HG02840 (cell line): ENCODE results near the gene CLEC1B.
"Not testable (repeated sequence)": the region's sequence is repeated elsewhere in the genome, so short reads cannot be mapped to it uniquely, and the experiment has no call there.

Experiments
- ATAC-seq: cut with Tn5 transposase; IDR thresholded peaks from one replicate; pipeline ENCODE4 v1.9.1; 2021; ENCODE audit warnings: mild to moderate bottlenecking, moderate library complexity, moderate number of reproducible peaks; ENCODE audit not compliant: unreplicated experiment, low FRiP score

The CLEC1B gene

DNA sequence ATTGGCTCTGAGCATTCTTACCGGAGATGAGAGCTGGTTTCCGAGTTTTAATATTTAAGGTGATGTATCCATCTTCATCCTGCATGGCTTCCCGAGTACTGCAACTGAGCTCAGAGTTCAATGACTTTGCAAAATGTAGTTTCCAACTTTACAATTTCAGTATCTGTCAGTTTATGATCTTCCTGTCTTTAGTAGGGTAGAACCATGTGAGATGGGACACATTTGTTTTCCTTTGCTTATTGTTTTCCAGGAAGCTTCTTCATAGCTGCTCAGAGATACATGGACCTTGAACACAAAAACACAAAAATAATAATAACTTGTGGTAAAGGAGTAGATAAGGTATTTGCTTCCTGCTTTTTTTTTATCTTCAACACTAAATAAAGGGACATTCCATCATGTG is at the start of gene CLEC1B:
TSS of gene CLEC1B (minus strand) at position 106 of the 400 bp plus-strand sequence. CDS start at position 85, 21 bp downstream.
- no peak for ATAC-seq

DNA sequence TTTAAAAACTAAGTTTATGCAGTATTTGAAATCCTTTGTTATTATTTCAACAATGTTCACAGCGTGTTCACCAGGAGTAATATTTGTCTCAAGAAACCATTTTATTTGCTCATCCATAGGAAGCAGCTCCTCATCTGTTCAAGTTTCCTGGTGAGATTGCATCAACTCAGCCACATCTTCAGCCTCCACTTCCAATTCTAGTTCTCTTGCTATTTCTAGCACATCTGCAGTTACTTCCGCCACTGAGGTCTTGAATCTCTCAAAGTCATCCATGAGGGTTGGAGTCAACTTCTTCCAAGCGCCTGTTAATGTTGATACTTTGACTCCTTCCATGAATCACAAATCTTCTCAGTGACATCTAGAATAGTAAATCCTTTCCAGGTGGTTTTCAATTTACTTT is 49.6 kb upstream of the CLEC1B start:
- no peak for ATAC-seq

DNA sequence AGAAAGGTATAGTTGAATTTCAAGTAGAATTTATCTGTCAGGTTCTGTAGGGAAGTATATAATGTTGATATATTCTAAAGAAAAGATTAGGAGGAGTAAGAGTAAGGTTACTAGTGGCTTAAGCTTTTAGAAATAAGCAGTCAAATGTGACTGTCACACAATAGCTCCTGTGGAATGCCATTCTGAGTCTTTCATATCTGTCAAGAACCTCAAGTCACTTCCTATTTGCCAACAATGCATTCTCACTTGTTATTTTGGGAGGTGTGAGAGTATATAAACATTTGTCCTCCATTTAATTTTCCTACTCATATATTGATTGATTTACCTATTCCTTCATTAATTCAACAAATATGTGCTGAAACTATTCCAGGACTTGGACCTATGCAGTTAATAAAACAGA is 43.2 kb upstream of the CLEC1B start:
- ATAC-seq: no peak

DNA sequence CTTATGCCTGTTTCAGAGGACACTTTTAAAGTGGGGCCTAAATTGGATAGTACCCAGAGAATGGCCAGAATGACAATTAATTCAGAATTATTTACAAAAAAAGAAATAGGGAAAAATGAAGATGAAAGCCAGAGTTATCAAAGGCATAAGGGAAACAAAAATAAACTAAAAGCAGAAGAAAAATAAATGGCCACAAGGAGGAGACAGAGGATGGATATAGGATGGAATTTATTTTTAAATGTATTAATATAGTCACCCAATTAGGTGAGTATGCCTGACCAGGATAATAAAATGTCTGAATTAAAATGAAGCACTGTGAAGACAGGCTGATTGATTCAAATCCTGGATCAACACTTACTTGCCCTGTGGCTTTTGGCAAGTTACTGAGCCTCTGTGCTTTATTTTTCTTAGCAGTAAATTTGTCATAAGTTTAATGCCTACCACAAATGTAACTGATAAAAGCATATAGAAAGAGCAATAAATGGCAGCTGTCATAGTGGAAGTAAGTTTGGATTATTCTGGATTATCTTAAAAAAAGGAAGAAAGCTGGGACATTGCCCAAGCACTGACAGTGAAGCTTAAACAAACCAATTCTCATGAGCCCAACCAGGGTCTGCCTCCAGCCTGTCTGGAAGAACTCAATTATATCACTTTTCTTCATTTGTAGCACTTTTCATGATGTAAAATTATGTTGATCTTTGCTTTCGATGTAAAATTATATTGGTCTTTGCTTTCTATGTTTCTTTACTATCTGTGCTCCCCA is 35.0 kb upstream of the CLEC1B start:
- no peak for ATAC-seq

DNA sequence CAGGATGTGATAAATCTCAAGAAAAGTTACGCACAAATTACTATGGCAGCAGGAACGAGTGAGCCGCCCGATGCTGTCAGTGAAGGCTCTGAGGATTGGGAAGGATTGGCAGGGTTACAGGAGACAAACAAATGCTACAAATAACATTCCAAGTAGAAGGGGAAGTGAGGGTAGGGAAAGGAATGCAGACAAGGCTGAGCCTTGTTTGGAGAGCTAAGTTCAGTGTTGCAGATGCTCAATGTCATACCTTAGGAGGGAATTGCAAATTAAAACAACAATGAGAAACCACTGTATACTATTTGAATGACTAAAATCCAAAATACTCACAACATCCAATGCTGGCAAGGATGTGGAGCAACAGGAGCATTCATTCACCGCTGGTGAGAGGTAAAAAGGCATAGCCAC is 32.9 kb upstream of the CLEC1B start:
- ATAC-seq: no peak

DNA sequence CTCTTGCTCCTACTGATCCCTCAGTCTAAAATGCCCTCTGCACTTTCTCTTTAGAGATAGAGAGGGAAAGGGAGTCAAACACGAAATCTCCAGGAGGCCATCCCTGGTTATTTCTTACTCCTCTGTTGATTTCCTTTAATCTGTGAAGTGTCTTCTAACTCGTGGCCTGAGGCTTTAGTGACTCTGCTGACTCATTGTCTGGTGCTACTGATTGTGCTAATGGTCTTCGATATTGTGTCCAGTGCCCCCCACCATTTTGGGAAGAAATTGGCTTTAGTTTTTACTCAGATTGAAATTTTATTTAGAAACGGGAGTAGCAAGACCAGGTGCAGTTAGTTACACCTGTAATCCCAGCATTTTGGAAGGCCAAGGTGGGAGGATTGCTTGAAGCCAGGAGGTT is 32.4 kb upstream of the CLEC1B start:
- no peak for ATAC-seq

DNA sequence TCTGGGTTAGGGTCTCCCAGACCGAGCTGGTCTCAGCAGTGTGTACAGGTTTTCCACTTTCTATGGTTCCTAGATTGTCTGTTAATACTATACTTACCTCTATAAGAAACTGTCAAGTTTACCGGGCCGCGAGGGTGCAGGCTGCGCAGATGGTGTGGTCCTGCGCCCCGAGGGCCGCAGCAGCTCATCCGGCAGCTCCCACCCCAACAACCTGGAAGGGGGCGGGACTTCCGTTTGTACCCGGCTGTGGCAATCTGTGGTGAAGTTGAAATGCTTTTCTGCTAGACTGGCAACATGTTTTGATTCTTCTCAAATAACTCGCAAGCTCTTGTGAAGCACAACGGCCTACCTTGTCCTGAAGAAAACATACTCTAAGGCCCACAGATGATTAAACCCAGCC is 31.5 kb upstream of the CLEC1B start, which contains the start of gene CLEC9A:
TSS of gene CLEC9A (plus strand) at position 237 of the 400 bp plus-strand sequence. CDS start 22,006 bp downstream, outside the sequence.
- no peak for ATAC-seq

DNA sequence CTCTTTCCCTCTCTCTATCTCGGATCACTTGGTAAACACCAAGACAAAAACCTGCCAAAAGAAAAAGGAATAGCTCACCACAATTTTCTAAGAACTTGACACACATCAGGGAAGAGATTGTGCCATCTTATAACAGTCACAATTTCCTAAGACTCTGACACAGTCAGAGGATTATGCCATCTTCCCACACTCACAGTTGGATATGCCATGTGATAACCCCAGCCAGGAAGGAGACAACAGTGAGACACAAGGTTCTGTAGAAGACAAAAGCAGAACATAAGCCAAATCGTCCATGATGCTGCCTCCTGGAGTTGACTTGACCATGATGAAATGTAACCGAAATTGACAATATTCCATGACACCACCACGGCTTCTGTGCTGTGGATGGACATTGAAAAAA is 28.8 kb upstream of the CLEC1B start:
- ATAC-seq: no peak

DNA sequence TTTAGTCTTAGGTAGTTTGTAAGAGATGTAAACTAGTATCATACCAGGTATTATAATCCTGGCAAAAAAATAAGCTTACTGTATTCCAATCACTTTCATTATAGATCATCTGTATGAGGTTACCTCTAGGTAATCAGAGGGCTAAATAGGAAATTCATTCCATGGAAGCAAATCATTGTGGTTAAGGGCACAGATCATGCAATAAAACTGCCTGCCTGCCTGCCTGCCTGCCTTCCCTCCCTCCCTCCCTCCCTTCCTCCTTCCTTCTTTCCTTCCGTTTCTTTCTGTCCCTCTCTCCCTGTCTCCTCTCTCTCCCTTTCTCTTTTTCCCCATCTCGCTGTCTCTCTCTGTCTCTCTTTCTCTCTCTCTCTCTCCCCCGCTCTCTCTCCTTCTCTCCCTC is 28.4 kb upstream of the CLEC1B start:
- ATAC-seq: no peak

DNA sequence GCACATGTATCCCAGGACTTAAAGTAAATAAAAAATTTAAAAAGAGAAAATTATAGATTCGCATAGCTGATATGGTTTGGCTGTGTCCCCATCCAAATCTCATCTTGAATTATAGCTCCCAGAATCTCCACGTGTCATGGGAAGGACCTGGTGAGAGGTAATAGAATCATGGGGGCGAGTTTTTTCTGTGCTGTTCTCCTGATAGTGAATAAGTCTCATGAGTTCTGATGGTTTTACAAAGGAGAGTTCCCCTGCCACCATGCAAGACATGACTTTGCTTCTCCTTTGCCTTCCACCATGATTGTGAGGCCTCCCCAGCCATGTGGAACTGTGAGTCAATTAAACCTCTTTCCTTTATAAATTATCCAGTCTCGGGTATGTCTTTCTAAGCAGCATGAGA is 27.7 kb upstream of the CLEC1B start:
- ATAC-seq: not testable (repeated sequence)

DNA sequence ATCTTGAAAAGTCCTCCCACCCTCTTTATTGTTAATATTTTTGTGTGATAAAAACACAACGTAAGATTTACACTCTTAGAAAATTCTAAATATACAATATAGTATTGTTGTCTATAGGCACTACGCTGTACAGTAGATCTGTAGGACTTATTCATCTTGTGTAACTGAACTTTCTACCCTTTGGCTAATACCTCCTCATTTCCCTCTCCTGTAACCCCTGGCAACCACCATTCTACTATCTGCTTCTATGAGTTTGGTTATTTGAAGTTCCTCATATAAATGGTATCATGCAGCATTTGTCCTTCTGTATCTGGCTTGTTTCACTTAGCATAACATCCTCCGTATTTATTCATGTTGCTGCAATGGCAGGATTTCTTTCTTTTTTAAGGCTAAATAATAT is 26.3 kb upstream of the CLEC1B start:
- ATAC-seq: no peak

DNA sequence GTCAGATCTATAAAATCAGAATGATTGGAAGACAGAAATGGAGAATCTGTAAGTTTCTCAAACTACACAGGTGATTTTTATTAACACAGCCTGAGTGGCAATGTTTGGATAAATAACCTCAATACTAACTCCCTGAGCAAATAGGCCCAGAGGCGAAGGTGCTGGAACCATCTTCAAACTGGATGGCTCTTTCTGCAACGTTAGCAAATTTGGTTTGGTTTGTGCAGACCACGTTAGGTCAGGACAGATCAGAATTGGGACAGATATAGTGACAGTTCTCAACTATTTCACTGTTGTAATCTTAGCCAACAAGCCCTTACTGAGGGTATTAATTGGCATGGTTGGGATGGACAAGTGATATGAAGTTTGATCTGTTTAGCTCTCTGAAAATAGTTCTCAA is 22.4 kb upstream of the CLEC1B start:
- no peak for ATAC-seq

DNA sequence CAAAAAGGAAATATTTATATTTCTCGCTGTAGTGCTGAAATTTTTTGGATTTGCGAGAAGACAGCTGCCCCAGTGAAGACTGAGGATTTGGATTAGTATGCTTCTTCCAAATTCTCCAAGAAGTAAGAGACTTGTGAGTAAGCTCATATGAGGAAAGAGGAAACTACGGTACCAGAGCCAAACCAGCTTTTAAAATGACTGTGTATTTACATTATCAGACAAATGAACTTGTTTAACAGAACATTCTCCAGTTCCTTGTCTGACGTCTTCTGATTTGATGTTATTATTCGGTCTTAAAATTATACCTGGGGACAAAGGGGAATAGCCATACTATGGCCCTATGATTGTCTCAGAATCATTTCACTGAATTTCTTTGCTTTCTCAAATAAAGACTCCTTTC is 19.5 kb upstream of the CLEC1B start:
- ATAC-seq: no peak

DNA sequence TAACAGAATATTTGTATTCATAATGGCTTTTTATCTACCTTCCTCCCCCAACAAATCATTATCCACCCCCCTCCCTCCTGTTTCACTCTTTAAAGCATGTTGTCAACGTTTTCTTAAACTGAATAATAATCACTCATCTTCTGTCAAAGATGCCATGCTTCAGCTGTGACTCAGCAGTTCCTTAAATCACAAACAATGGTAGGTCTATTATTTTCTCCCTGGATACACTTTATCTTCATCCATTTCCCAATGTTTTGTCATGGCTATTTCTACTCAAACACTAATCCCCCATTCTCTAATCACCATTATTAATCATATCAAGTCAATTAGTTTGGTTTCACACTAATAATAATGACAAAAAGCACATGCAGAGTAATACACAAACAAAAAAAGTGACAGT is 18.0 kb upstream of the CLEC1B start:
- ATAC-seq: no peak

DNA sequence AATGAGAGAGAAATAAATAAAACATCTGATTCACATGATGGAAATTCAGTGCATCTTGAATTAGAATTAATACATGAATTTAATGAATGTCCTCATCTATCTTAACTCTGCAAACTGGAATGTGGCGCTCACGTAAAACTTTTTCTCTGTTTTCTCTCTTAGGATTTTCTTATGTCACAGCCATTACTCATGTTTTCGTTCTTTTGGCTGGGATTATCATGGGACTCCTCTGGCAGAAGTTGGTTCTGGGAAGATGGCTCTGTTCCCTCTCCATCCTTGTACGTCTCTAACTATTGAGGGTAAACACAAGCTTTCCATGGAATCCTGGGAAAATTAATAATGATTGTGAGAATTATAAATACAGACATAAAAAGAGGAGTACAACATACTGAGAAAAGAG is 16.5 kb upstream of the CLEC1B start:
- no peak for ATAC-seq

DNA sequence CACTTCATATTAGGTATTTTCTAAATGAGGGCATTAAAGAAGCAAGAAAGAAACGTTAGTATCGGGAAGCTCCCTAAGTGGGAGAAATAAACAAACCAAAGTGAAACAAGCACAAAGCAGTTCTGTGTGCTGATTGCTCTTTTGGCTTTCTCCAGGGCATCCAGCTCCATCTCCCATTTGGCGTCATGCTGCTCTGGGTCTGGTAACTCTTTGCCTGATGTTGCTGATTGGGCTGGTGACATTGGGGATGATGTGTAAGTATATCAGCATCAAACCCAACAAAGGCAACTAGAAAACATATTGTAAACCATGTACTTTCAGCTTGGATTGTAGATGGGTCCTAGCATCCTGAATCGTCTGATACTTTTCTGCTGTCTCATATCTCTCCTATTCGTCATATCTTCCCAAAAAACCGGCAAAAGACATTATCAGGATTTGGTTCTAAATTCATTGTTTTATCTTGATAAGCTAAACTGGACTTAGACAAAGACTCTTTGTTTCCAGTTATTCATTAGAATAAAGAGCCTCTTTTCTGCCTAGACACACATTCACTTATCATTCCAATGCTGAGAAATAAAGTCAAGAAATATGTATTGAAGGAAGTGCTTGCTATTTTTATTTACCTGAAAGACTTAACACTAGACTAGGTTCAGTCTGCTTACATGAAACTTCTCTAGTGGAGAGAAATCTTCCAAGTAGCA is 13.9 kb upstream of the CLEC1B start:
- no peak for ATAC-seq

DNA sequence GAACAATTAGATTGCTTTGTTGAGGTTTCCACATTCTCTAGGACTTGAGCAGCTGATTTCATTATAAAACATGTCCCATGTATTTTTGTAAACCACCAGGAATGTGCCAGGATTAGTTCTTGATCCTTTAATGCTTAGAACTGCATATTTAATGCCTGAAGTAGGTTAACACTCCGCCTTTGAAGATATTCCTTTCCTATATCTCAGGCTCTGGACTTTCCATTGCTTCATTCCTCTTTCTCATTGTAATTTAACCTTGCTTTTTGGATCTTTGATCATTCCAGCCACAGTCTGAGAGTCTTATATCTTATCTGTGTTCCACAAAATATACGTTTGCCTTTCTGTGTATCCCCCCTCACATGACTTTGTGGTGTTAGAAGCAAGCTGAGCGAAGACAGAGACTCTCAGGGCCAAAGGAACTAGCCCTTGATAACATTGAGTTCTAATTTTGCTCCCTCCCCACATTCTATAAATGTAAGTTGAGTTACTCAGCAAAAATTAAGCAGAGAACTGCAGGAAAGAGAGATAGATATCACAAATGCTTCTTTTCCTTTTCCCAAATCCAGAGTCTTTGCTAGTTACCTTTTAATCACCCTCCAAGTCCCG is 2.4 kb upstream of the CLEC1B start:
- ATAC-seq: no peak

DNA sequence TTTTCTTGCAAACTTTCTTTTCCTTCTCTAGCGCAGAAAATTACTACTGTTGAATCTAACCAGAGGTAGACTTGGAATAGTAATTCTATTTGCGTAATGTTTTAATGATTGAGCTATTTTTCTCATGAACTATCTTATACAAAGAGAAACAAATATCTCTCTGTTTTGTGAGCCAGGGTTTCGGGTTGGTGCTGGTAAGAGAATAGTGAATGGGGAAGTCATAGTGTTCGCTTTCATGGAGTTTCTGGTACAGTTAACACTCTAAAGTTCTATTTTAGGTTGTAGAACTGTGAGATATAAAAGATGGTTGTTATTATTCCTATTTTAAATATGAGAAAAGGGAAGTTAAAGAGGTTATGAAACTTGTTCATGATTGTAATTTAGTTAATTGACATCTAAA is 6.6 kb downstream of the CLEC1B start:
- no peak for ATAC-seq

DNA sequence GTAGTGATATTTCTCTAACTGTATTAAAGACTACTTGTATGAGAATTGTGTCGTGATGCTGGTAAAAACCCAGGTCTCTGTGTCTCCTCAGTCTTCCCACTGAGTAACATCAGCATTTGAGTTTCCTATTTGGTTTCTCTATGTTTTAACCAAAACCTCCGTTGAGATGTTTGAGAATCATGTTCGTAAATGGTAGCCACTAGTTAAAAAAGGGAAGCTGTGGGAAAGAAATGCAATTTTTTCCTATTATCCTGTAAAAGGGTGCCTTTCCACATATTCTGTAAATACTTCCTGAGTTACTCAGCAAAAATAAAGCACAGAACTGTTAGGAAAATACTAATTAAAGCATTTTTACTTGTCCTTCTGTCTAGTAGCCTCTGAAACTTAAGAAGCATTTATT is 7.0 kb downstream of the CLEC1B start:
- no peak for ATAC-seq

DNA sequence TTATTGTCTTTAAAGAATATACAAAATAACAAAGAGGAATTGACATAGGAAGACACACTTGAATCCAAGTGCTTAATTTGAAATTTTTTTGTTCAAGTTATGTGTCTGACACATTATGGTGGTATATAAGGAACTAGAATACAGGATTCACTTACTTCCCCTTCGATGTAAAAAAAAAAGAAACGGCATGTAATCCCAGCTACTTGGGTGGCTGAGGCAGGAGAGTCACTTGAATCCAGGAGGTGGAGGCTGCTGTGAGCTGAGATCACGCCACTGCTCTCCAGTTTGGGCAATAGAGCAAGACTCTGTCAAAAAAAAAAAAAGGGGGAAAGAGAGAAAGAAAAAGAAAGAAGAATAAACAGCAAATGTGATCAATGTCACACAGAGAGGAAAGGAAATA is 18.8 kb downstream of the CLEC1B start:
- no peak for ATAC-seq

DNA sequence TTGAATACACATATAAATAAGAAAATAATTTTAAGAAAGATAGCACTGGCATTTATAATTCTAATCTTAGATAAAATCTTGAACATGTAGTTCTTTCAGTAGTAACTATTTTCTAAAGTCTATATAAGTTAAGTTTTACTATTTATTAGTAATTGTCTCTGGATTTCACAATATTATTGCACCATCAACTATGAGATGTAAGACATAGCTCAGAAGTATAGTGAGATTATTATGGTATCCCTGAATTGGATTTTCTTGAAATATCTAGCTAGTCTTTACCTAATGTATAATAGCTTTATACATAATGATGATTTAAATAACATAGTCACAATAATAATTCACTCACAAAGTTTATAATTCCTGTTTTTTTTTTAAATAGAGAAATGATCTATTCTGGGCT is 21.0 kb downstream of the CLEC1B start:
- ATAC-seq: no peak

DNA sequence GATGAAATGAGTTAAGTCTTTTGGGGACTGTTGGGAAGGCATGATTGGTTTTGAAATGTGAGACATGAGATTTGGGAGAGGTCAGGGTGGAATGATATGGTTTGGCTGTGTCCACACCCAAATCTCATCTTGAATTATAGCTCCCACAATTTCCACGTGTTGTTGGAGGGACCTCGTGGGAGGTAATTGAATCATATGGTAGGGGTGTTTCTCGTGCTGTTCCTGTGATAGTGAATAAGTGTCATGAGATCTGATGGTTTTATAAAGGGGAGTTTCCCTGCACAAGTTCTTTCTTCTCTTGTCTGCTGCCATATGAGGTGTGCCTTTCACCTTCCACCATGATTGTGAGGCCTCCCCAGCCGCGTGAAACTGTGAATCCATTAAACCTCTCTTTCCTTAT is 22.3 kb downstream of the CLEC1B start:
- ATAC-seq: not testable (repeated sequence)
